H1 (cell line): ENCODE results near the gene RBM8A. TPM values are rescaled to one million over a fixed set of nuclear protein-coding genes. Genes with fewer than 3 reads are reported as not detected.

ENCODE experiments used
- CTCF ChIA-PET: fragments of 300-600 bp; sonication (Branson Sonifier 250); formaldehyde crosslinking; loops from one replicate; lab custom pipeline; 2021; ENCODE audit not compliant: partially characterized antibody; lab: Charles Lee
- POLR2A ChIA-PET: fragments of 300-600 bp; sonication (Branson Sonifier 250); formaldehyde crosslinking; loops from one replicate; lab custom pipeline; 2021; ENCODE audit warnings: inconsistent platforms; ENCODE audit not compliant: partially characterized antibody; lab: Charles Lee
- DNase-seq, 2 experiments: peaks; one replicate each; pipeline versions ENCODE4 v3.0.0 to v3.0.0-alpha.2; 2010 to 2022; ENCODE audit warnings: low spot score in 2 of 2, low read depth in 1 of 2, mixed read lengths in 1 of 2
- FAIRE-seq: peaks from 2 replicates; lab custom pipeline; 2011; peaks lifted over from hg19 to GRCh38; lab: Jason Lieb, UNC
- H2AFZ ChIP-seq: 2 replicates; pipeline ENCODE4 v1.8.1; 2012; ENCODE audit warnings: low read length, inconsistent platforms
- H2AK5ac ChIP-seq: 2 replicates; pipeline ENCODE4 v1.6.1; 2013; ENCODE audit warnings: low read depth, low read length
- H2BK120ac ChIP-seq: replicated peaks from 2 replicates; pipeline ENCODE3; 2013; ENCODE audit warnings: low read depth, low read length, inconsistent platforms
- H2BK12ac ChIP-seq: 2 replicates; pipeline ENCODE4 v1.6.1; 2013; ENCODE audit warnings: low read depth, low read length
- H2BK15ac ChIP-seq: 2 replicates; pipeline ENCODE4 v1.6.1; 2013; ENCODE audit warnings: low read length
- H2BK20ac ChIP-seq: 2 replicates; pipeline ENCODE4 v1.6.1; 2013; ENCODE audit warnings: low read length
- H2BK5ac ChIP-seq: 2 replicates; pipeline ENCODE4 v1.6.1; 2013; ENCODE audit warnings: low read depth, low read length
- H3K14ac ChIP-seq: 2 replicates; pipeline ENCODE4 v1.6.1; 2013; ENCODE audit warnings: inconsistent platforms; ENCODE audit not compliant: insufficient read length
- H3K18ac ChIP-seq: 2 replicates; pipeline ENCODE4 v1.6.1; 2013; ENCODE audit warnings: low read length; ENCODE audit errors: extremely low read depth
- H3K23ac ChIP-seq: 2 replicates; pipeline ENCODE4 v1.6.1; 2013; ENCODE audit warnings: inconsistent platforms; ENCODE audit not compliant: insufficient read length
- H3K23me2 ChIP-seq: 2 replicates; pipeline ENCODE4 v1.6.1; 2013; ENCODE audit warnings: low read depth, low read length
- H3K27ac ChIP-seq: 2 replicates; pipeline ENCODE4 v1.6.1; 2011; ENCODE audit warnings: low read depth, low read length, inconsistent platforms
- H3K27me3 ChIP-seq, 4 experiments: replicated peaks in 1 of 4; 1 replicate in 1 of 4; 2 replicates in 3 of 4; pipeline versions ENCODE4 v1.6.1 to v1.8.1; 2011 to 2013; ENCODE audit warnings: low read length in 3 of 4, mild to moderate bottlenecking in 3 of 4, inconsistent platforms in 2 of 4, mixed read lengths in 2 of 4, moderate library complexity in 1 of 4; ENCODE audit not compliant: control insufficient read depth in 3 of 4, insufficient read depth in 3 of 4; ENCODE audit errors: extremely low read depth in 1 of 4
- H3K36me3 ChIP-seq, 4 experiments: 2 replicates each; pipeline versions ENCODE4 v1.6.1 to v1.8.1; 2011 to 2013; ENCODE audit warnings: mild to moderate bottlenecking in 4 of 4, low read length in 3 of 4, moderate library complexity in 2 of 4, control low read depth in 1 of 4, inconsistent platforms in 1 of 4; ENCODE audit not compliant: insufficient read depth in 4 of 4, control insufficient read depth in 2 of 4
- H3K4ac ChIP-seq: replicated peaks from 2 replicates; pipeline ENCODE3; 2013; ENCODE audit warnings: low read length, low read depth, mixed read lengths, inconsistent platforms; ENCODE audit not compliant: insufficient read length
- H3K4me1 ChIP-seq, 4 experiments: replicated peaks in 1 of 4; 1 replicate in 1 of 4; 2 replicates in 3 of 4; pipeline versions ENCODE4 v1.6.1 to v1.8.1; 2011 to 2013; ENCODE audit warnings: low read length in 3 of 4, inconsistent platforms in 2 of 4, mixed read lengths in 1 of 4; ENCODE audit not compliant: insufficient read depth in 4 of 4, control insufficient read depth in 3 of 4
- H3K4me2 ChIP-seq, 2 experiments: 2 replicates each; pipeline versions ENCODE4 v1.6.1 to v1.8.1; 2011 to 2013; ENCODE audit warnings: low read depth in 2 of 2, low read length in 2 of 2, control low read depth in 1 of 2, inconsistent platforms in 1 of 2, mild to moderate bottlenecking in 1 of 2; ENCODE audit not compliant: insufficient read depth in 1 of 2
- H3K4me3 ChIP-seq, 4 experiments: fragments of 200-600, 300-600 bp in 1 of 4; sonication (generic), shearing (Covaris generic), sonication (Bioruptor Twin) in 1 of 4; 2 replicates each; pipeline versions ENCODE4 v1.5.1 to v1.8.1; 2011 to 2016; ENCODE audit warnings: low read length in 4 of 4, low read depth in 3 of 4, control low read depth in 2 of 4, inconsistent platforms in 2 of 4, mild to moderate bottlenecking in 2 of 4, mixed read lengths in 1 of 4, moderate library complexity in 1 of 4; ENCODE audit not compliant: insufficient read depth in 2 of 4; ENCODE audit errors: extremely low read depth in 1 of 4
- H3K56ac ChIP-seq: replicated peaks from 2 replicates; pipeline ENCODE3; 2013; ENCODE audit warnings: low read depth, mild to moderate bottlenecking, mixed read lengths, low read length, inconsistent platforms; ENCODE audit not compliant: insufficient read length
- H3K79me1 ChIP-seq: 2 replicates; pipeline ENCODE4 v1.6.1; 2013; ENCODE audit warnings: low read depth, low read length, control low read depth
- H3K79me2 ChIP-seq, 2 experiments: 2 replicates each; pipeline versions ENCODE4 v1.6.1 to v1.8.1; 2012 to 2013; ENCODE audit warnings: low read length in 2 of 2, mild to moderate bottlenecking in 2 of 2, inconsistent platforms in 1 of 2; ENCODE audit not compliant: insufficient read depth in 2 of 2, control insufficient read depth in 1 of 2
- H3K9ac ChIP-seq, 4 experiments: replicated peaks in 1 of 4; 1 replicate in 1 of 4; 2 replicates in 3 of 4; pipeline versions ENCODE4 v1.6.1 to v1.8.1; 2011 to 2013; ENCODE audit warnings: low read depth in 3 of 4, low read length in 3 of 4, control low read depth in 2 of 4, mild to moderate bottlenecking in 2 of 4, moderate library complexity in 2 of 4, inconsistent platforms in 1 of 4; ENCODE audit errors: extremely low read depth in 1 of 4
- H3K9me3 ChIP-seq, 2 experiments: 2 replicates each; pipeline versions ENCODE4 v1.6.1 to v1.8.1; 2012 to 2013; ENCODE audit warnings: mild to moderate bottlenecking in 2 of 2, moderate library complexity in 2 of 2, control low read depth in 1 of 2, inconsistent platforms in 1 of 2, low read depth in 1 of 2, low read length in 1 of 2, mixed read lengths in 1 of 2; ENCODE audit not compliant: insufficient read depth in 2 of 2
- H4K20me1 ChIP-seq, 2 experiments: replicated peaks in 1 of 2; 2 replicates each; pipeline versions ENCODE3 to v1.8.1; 2011 to 2013; ENCODE audit warnings: inconsistent platforms in 2 of 2, low read length in 2 of 2, mild to moderate bottlenecking in 1 of 2; ENCODE audit not compliant: insufficient read depth in 2 of 2, control insufficient read depth in 1 of 2
- H4K5ac ChIP-seq: 2 replicates; pipeline ENCODE4 v1.6.1; 2013; ENCODE audit warnings: low read length, low read depth, mixed read lengths, inconsistent platforms; ENCODE audit not compliant: insufficient read length
- H4K8ac ChIP-seq: 2 replicates; pipeline ENCODE4 v1.8.0; 2013; ENCODE audit warnings: mild to moderate bottlenecking, moderate library complexity, low read length, inconsistent platforms; ENCODE audit not compliant: insufficient read depth; ENCODE audit errors: extremely low read depth
- H4K91ac ChIP-seq: replicated peaks from 2 replicates; pipeline ENCODE3; 2013; ENCODE audit warnings: low read length, mixed read lengths, inconsistent platforms; ENCODE audit not compliant: insufficient read length
- CTBP2 ChIP-seq: IDR thresholded peaks from 2 replicates; pipeline ENCODE4 v1.7.0; 2011; ENCODE audit warnings: borderline replicate concordance, mild to moderate bottlenecking, moderate library complexity, mixed read lengths, low read length; ENCODE audit not compliant: insufficient read depth, insufficient read length
- JUND ChIP-seq: IDR thresholded peaks from 2 replicates; pipeline ENCODE4 v1.6.1; 2011; ENCODE audit warnings: mild to moderate bottlenecking, improper control_type of control experiment, low read length
- KDM1A ChIP-seq: fragments of 200-600, 300-600 bp; sonication (generic); IDR thresholded peaks from 2 replicates; pipeline ENCODE4 v1.7.1; 2016; ENCODE audit warnings: mild to moderate bottlenecking, low read length, borderline replicate concordance
- KDM5A ChIP-seq: fragments of 200-600 bp; IDR thresholded peaks from 2 replicates; pipeline ENCODE4 v1.7.1; 2012; ENCODE audit warnings: mild to moderate bottlenecking, low read length, inconsistent platforms, mixed read lengths
- POU5F1 ChIP-seq: IDR thresholded peaks from 2 replicates; pipeline ENCODE4 v1.6.1; 2011; ENCODE audit warnings: low read depth, mild to moderate bottlenecking, low read length, moderate library complexity
- RAD21 ChIP-seq, 2 experiments: IDR thresholded peaks in 1 of 2; conservative IDR thresholded peaks in 1 of 2; 2 replicates each; pipeline ENCODE4 v1.6.1; 2011; ENCODE audit warnings: low read depth in 2 of 2, low read length in 2 of 2, improper control_type of control experiment in 1 of 2, inconsistent platforms in 1 of 2, mild to moderate bottlenecking in 1 of 2, moderate library complexity in 1 of 2
- SIN3A ChIP-seq, 2 experiments: IDR thresholded peaks in 1 of 2; conservative IDR thresholded peaks in 1 of 2; 2 replicates each; pipeline ENCODE4 v1.6.1; 2011 to 2012; ENCODE audit warnings: low read length in 2 of 2, improper control_type of control experiment in 1 of 2, low read depth in 1 of 2, mild to moderate bottlenecking in 1 of 2
- SP1 ChIP-seq: IDR thresholded peaks from 2 replicates; pipeline ENCODE4 v1.6.1; 2011; ENCODE audit warnings: low read depth, low read length
- TEAD4 ChIP-seq: IDR thresholded peaks from 2 replicates; pipeline ENCODE4 v1.6.1; 2012; ENCODE audit warnings: low read depth, low read length, inconsistent platforms, mixed read lengths
- USF2 ChIP-seq: IDR thresholded peaks from 2 replicates; pipeline ENCODE4 v1.6.1; 2011; ENCODE audit warnings: low read length, improper control_type of control experiment
- WGBS, 2 experiments: shearing (Covaris generic) in 1 of 2; methylation state at CpG; one replicate each; pipeline versions ENCODE4 v1.1.6 to v1.1.7; 2013 to 2015; ENCODE audit warnings: low lambda C conversion rate in 2 of 2, mixed read lengths in 2 of 2, inconsistent platforms in 1 of 2, low coverage in 1 of 2, missing lambda C conversion rate in 1 of 2; ENCODE audit not compliant: insufficient replicate concordance in 2 of 2, insufficient coverage in 1 of 2, insufficient read length in 1 of 2; ENCODE audit errors: extremely low coverage in 1 of 2, missing lambda C conversion rate in 1 of 2; 5-methylcytosine and 5-hydroxymethylcytosine counted together
- polyA plus RNA-seq, 7 experiments: library from polyadenylated mRNA; depleted of rRNA in 3 of 7; stranded (reverse) in 5 of 7; unstranded in 2 of 7; fragments of >200 nt in 5 of 7; fragments of 200-250 nt in 2 of 7; gene quantifications; 1 replicate in 5 of 7; 2 replicates in 1 of 7; 4 replicates in 1 of 7; pipeline versions ENCODE4 v1.2.1 to v1.2.3, GENCODE V29; 2011 to 2013; ENCODE audit warnings: missing spikeins in 2 of 7, mixed read lengths in 2 of 7
- total RNA-seq: library from RNA; stranded (reverse); fragmentation: NEBNext Ultra II Directional; extraction: Animal tissue kit (Norgen Biotek cat#: 25700); gene quantifications from 2 replicates; pipeline ENCODE4 v1.2.1, GENCODE V29; 2021

Gene RBM8A
- total and polyA plus RNA-seq, 2 of the 8 experiments (the other 6 are each of a cell fraction or from before 2014, with no cell fraction given): 125 to 216 TPM

DNA sequence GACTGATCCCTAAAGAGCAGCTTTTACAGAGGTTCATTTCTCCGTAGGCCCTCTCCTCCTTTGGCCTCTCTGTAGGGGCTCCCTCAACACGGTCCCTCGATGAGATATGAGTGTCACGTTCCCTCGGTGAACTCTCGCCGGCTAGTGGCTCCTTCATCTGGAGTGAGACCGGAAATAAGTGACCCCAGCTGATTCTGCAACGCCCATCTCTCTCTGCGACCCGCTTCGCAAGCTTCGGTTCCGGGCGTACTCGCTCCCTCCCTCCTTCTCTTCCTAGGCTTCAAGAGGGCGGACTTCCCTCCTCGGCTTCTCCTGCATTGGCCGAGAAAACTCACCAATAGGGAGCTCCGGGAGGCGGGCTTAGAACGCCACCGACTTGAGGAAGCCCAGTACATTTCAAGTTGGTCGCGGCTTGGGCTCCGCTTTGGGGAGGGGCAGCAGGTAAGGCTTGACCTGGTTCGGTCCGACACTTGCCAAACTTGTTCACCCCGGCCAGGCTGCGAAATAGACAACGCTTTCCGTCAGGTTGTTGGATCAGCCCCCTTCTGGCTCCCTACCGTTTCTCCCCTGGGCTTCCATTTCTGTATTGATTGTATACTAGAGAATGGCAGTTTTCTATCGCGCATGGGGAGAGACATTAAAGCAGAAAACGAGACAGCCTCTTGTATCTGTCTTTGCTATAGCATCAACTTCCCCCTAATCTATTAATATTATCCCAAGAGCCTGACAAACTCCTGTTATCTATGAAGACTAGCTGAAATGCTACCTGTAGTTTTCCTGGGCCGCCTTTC, 37.2 kb upstream of the RBM8A start, which contains the start of the genes ANKRD34A and POLR3GL:
ANKRD34A (minus strand) TSS at position 248 of the 791 bp plus-strand sequence. CDS start 2,816 bp downstream, outside the sequence.
POLR3GL (plus strand) TSS at position 363 of the 791 bp plus-strand sequence. CDS start 10,176 bp downstream, outside the sequence.
- Histone ChIP-seq H3K27me3 (peaks cover 23 to 41% (median 40%) of the 10 kb centered on the region in 4 experiments), H4K20me1 (peaks cover 0 to 2% of the 10 kb centered on the region in 2 experiments), H3K4me3 (peak within 1 kb of the TSS; percentile 54 to 81 (median 68)), H3K23me2 (peaks cover 22% of the 10 kb centered on the region), H3K79me1 (no peaks in the 10 kb centered on the region), H3K9ac (no peak within 1 kb of the TSS; a peak in 2 of 7 replicates), H3K79me2 (no peaks in the 10 kb centered on the region), H3K4me2 (peak within 1 kb of the TSS; percentile 57 to 74), H2BK12ac (no peak within 1 kb of the TSS), H3K56ac (no peak within 1 kb of the TSS), H2BK20ac (no peak within 1 kb of the TSS), H4K5ac (no peak within 1 kb of the TSS), H3K4ac (no peak within 1 kb of the TSS), H3K27ac (no peak within 1 kb of the TSS), H3K14ac (no peak within 1 kb of the TSS), H2AK5ac (no peak within 1 kb of the TSS), H3K4me1 (peaks cover 0 to 17% (median 11%) of the 10 kb centered on the region in 4 experiments; a peak in 6 of 7 replicates), H3K18ac (no peak within 1 kb of the TSS), H4K8ac (no peak within 1 kb of the TSS), H2BK120ac (no peak within 1 kb of the TSS), H3K9me3 (no peaks in the 10 kb centered on the region), H4K91ac (no peak within 1 kb of the TSS), H2AFZ (peak within 1 kb of the TSS; percentile 73), H2BK15ac (no peak within 1 kb of the TSS), H3K23ac (no peak within 1 kb of the TSS), H3K36me3 (no peaks in the 10 kb centered on the region), H2BK5ac (no peak within 1 kb of the TSS)
- CTCF ChIA-PET: interaction anchor here (0.5 to 3.6 kb wide), 12 partner anchors 12 to 119 kb away, joined by 3 to 17 read pairs (median 4); partner anchors contain the start of genes NUDT17, PIAS3 and RBM8A
- FAIRE-seq (peak; percentile 36), DNase-seq (peak; percentile 87 to 94)
- POLR2A ChIA-PET: interaction anchor here (0.8 to 4.1 kb wide), 12 partner anchors 8 to 105 kb away, joined by 3 to 21 read pairs (median 6); partner anchors contain the start of genes PEX11B, PIAS3, RBM8A and TXNIP
- 2% methylated on average over 37 of the region's 37 CpGs; no CpG with 5 or more reads in 1 of the 2 experiments for WGBS, 2 experiments
- TF ChIP-seq SP1 (peak; percentile 70), CTBP2 (no peak), POU5F1 (no peak), RAD21 (IDR thresholded peaks at IDR 0.05 in 1 of 2, conservative IDR thresholded peaks at IDR 0.05 in 1 of 2; ENCODE audit: low read depth in 2 of 2, low read length in 2 of 2) (no peak), USF2 (no peak), SIN3A (conservative IDR thresholded peaks at IDR 0.05 in 1 of 2, IDR thresholded peaks at IDR 0.05 in 1 of 2; ENCODE audit: low read depth in 1 of 2, low read length in 2 of 2) (peak; percentile 19 to 56; a peak in 2 of 4 replicates), KDM5A (no peak), TEAD4 (no peak), KDM1A (no peak), JUND (no peak)
